Panc1 (cell line): ENCODE measurements around the gene NHS. TPM values are rescaled to one million over a fixed set of nuclear protein-coding genes. Genes with fewer than 3 reads are reported as not detected.

ENCODE experiments used
- ATAC-seq: fragments of 200-7000 bp; cut with Tn5 transposase; 2 replicates; pipeline ENCODE4 v1.9.1; 2020; ENCODE audit warnings: mild to moderate bottlenecking, moderate library complexity
- BruUV-seq: library from RNA; stranded (reverse); fragments of 400-500 nt; replicated peaks from 2 replicates; lab custom pipeline; 2021; lab: Mats Ljungman, UMichigan
- CTCF ChIA-PET: fragments of 300-600 bp; sonication (Branson Sonifier 250); formaldehyde crosslinking; loops from one replicate; lab custom pipeline; 2022; ENCODE audit warnings: antibody characterized with exemption; lab: Charles Lee
- POLR2A ChIA-PET: fragments of 300-600 bp; sonication (Branson Sonifier 250); formaldehyde crosslinking; loops from one replicate; lab custom pipeline; 2022; ENCODE audit warnings: antibody characterized with exemption; lab: Charles Lee
- DNase-seq: peaks from one replicate; pipeline ENCODE4 v3.0.0-alpha.2; 2010; ENCODE audit warnings: low read depth, low spot score
- H3K27ac ChIP-seq: 2 replicates; pipeline ENCODE4 v1.5.1; 2011; ENCODE audit warnings: mild to moderate bottlenecking, low read length, inconsistent platforms
- H3K27me3 ChIP-seq: fragments of 200-500 bp; sonication (Bioruptor generic); 2 replicates; pipeline ENCODE4 v1.6.0; 2014; ENCODE audit warnings: low read length, inconsistent platforms; ENCODE audit not compliant: control insufficient read depth, insufficient read depth
- H3K36me3 ChIP-seq: fragments of 200-500 bp; sonication (Bioruptor generic); 2 replicates; pipeline ENCODE4 v1.5.1; 2014; ENCODE audit warnings: inconsistent platforms, mild to moderate bottlenecking, low read length, moderate library complexity; ENCODE audit not compliant: control insufficient read depth, insufficient read depth
- H3K4me1 ChIP-seq: 2 replicates; pipeline ENCODE4 v1.5.1; 2011; ENCODE audit warnings: inconsistent platforms, mild to moderate bottlenecking, low read length, moderate library complexity; ENCODE audit not compliant: control insufficient read depth, insufficient read depth
- H3K4me3 ChIP-seq, 2 experiments: 2 replicates each; pipeline ENCODE4 v1.5.1; 2011 to 2012; ENCODE audit warnings: low read depth in 2 of 2, low read length in 2 of 2, mild to moderate bottlenecking in 2 of 2, inconsistent platforms in 1 of 2, moderate library complexity in 1 of 2
- H3K9me3 ChIP-seq: fragments of 200-500 bp; sonication (Bioruptor generic); 2 replicates; pipeline ENCODE4 v1.5.1; 2014; ENCODE audit warnings: low read depth, mild to moderate bottlenecking, inconsistent platforms, low read length, moderate library complexity; ENCODE audit not compliant: control insufficient read depth, insufficient read depth
- POLR2AphosphoS5 ChIP-seq: IDR thresholded peaks from 2 replicates; pipeline ENCODE4 v1.6.1; 2012; ENCODE audit warnings: mild to moderate bottlenecking, low read depth, low read length, moderate library complexity
- SIN3A ChIP-seq: IDR thresholded peaks from 2 replicates; pipeline ENCODE4 v1.6.1; 2012; ENCODE audit warnings: low read depth, mild to moderate bottlenecking, low read length, moderate library complexity, borderline replicate concordance; ENCODE audit not compliant: insufficient read depth
- TCF7L2 ChIP-seq: IDR thresholded peaks from 2 replicates; pipeline ENCODE4 v1.6.1; 2011; ENCODE audit warnings: mild to moderate bottlenecking, low read depth, low read length, inconsistent platforms
- in situ Hi-C: cut with HindIII; loops from 2 replicates; pipeline ENCODE4 v1.10.0; 2016; ENCODE audit warnings: low sequenced_read_pairs, low pct_unique_long_range_greater_than_20kb
- intact Hi-C: fragments of 100-400 bp; cut with micrococcal nuclease; formaldehyde crosslinking; loops from one replicate; pipeline ENCODE4 v1.10.0; 2022; ENCODE audit not compliant: unreplicated experiment
- total RNA-seq: library from RNA; stranded (reverse); gene quantifications from one replicate; pipeline ENCODE4 v1.2.1, GENCODE V29; 2021; ENCODE audit not compliant: unreplicated experiment
- TF ChIP-seq, protein P1 (sequence below): fragments of 450-650 bp; IDR thresholded peaks from 2 replicates; pipeline ENCODE4 v1.5.1; 2017; ENCODE audit warnings: mild to moderate bottlenecking
- TF ChIP-seq, protein P2 (sequence below), 2 experiments: IDR thresholded peaks; 2 replicates each; pipeline ENCODE4 v1.6.1; 2011 to 2012; ENCODE audit warnings: low read depth in 2 of 2, control low read depth in 1 of 2, low read length in 1 of 2, mild to moderate bottlenecking in 1 of 2, moderate library complexity in 1 of 2; ENCODE audit not compliant: insufficient read depth in 1 of 2

Gene NHS
- total RNA-seq, 1 experiment from 2014 or later, result 0.80 TPM

DNA sequence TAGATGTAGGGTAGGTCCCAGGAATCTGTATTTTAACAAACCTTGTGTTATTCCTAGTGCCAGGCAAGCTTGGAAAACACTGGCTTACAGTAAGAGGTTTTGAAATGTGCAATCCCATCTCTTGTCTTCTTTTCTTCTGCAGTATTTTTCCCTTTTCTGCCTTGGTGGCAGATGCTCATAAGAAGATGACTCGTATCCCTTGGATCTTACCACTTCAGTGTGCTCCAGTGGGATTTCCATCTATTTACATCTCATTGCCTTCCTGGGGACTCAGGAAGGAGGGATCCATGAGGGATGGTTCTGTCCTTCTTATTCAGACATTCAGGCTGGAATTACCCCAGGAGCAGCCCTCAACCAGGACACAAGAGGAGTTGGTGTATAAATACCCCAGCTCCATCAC is 136.6 kb downstream of the NHS start:
- intact Hi-C loops, result no loop called here
- TF ChIP-seq TCF7L2 (no peak), SIN3A (no peak), POLR2AphosphoS5 (no peak)
- TF ChIP-seq, protein P1, sequence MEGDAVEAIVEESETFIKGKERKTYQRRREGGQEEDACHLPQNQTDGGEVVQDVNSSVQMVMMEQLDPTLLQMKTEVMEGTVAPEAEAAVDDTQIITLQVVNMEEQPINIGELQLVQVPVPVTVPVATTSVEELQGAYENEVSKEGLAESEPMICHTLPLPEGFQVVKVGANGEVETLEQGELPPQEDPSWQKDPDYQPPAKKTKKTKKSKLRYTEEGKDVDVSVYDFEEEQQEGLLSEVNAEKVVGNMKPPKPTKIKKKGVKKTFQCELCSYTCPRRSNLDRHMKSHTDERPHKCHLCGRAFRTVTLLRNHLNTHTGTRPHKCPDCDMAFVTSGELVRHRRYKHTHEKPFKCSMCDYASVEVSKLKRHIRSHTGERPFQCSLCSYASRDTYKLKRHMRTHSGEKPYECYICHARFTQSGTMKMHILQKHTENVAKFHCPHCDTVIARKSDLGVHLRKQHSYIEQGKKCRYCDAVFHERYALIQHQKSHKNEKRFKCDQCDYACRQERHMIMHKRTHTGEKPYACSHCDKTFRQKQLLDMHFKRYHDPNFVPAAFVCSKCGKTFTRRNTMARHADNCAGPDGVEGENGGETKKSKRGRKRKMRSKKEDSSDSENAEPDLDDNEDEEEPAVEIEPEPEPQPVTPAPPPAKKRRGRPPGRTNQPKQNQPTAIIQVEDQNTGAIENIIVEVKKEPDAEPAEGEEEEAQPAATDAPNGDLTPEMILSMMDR, result no peak
- TF ChIP-seq, protein P2, sequence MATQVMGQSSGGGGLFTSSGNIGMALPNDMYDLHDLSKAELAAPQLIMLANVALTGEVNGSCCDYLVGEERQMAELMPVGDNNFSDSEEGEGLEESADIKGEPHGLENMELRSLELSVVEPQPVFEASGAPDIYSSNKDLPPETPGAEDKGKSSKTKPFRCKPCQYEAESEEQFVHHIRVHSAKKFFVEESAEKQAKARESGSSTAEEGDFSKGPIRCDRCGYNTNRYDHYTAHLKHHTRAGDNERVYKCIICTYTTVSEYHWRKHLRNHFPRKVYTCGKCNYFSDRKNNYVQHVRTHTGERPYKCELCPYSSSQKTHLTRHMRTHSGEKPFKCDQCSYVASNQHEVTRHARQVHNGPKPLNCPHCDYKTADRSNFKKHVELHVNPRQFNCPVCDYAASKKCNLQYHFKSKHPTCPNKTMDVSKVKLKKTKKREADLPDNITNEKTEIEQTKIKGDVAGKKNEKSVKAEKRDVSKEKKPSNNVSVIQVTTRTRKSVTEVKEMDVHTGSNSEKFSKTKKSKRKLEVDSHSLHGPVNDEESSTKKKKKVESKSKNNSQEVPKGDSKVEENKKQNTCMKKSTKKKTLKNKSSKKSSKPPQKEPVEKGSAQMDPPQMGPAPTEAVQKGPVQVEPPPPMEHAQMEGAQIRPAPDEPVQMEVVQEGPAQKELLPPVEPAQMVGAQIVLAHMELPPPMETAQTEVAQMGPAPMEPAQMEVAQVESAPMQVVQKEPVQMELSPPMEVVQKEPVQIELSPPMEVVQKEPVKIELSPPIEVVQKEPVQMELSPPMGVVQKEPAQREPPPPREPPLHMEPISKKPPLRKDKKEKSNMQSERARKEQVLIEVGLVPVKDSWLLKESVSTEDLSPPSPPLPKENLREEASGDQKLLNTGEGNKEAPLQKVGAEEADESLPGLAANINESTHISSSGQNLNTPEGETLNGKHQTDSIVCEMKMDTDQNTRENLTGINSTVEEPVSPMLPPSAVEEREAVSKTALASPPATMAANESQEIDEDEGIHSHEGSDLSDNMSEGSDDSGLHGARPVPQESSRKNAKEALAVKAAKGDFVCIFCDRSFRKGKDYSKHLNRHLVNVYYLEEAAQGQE (IDR thresholded peaks at IDR 0.05; ENCODE audit: insufficient read depth in 1 of 2, low read depth in 2 of 2, low read length in 1 of 2), result no peak
- Histone ChIP-seq H3K27ac (no peak overlapping the region), H3K4me3 (no peak overlapping the region), H3K36me3 (no peaks in the 10 kb centered on the region), H3K27me3 (no peaks in the 10 kb centered on the region), H3K4me1 (no peaks in the 10 kb centered on the region), H3K9me3 (no peaks in the 10 kb centered on the region)
- CTCF ChIA-PET, result no interaction called here
- DNase-seq (no peak), ATAC-seq (no peak)
- no TSS peak for BruUV-seq
- in situ Hi-C loops, result no loop called here
- POLR2A ChIA-PET, result no interaction called here

- in situ Hi-C loops, result no loop called here
- Histone ChIP-seq H3K9me3 (no peaks in the 10 kb centered on the region), H3K27me3 (no peaks in the 10 kb centered on the region), H3K27ac (no peak overlapping the region), H3K36me3 (no peaks in the 10 kb centered on the region), H3K4me1 (no peaks in the 10 kb centered on the region), H3K4me3 (no peak overlapping the region)
- ATAC-seq, result no peak
- ChIA-PET CTCF (no interaction called here), POLR2A (no interaction called here)
- intact Hi-C loops, result no loop called here
- TF ChIP-seq TCF7L2 (no peak), SIN3A (no peak), POLR2AphosphoS5 (no peak)
- TF ChIP-seq, protein P1, result no peak
- DNase-seq, result no peak
- no TSS peak for BruUV-seq
Measured at GRCh38 chrX:17519358-17519757, 144.4 kb downstream of the NHS start.
